Right lobe of liver (tissue), 4 donors: ENCODE measurements around the gene SAP30L.

Experiments
- POLR2A ChIP-seq: fragments of 450-650 bp; IDR thresholded peaks from one replicate; pipeline ENCODE4 v1.6.1; 2017; ENCODE audit warnings: antibody characterized with exemption, mild to moderate bottlenecking
- TF ChIP-seq, protein P1 (sequence below), 4 donors: fragments of 200-600 bp in 3 of 4; fragments of 450-650 bp in 1 of 4; IDR thresholded peaks; one replicate each; pipeline versions ENCODE4 v1.5.1 to v1.8.0; 2016 to 2022; ENCODE audit warnings: antibody characterized with exemption in 4 of 4, mild to moderate bottlenecking in 2 of 4
- donor health status: DM: no; HTN: no; CAD: no.
- donor health status: DM: no; HTN: no; CAD: no.
- donor health status: DM: no; HTN: yes; CAD: no.

DNA sequence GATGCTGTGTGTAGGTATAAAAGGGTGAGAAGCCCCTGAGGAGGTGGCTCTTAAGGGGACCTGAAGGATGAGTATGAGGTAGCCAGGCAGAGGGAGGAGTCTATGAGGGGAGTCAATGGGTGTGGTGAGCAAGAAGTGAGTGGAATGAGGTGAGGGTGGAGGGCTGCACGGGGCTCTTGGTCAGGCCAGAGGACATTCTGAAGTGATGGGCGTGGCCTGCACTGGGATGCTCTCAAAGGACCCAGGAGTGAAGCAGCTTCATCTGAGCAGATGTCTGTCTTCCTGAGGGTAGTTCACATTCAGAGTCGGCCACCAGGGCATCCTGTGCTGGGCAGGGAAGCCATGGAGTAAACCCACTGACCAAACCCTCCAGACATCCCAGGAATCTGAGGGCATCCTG, 45.1 kb upstream of the SAP30L start:
- TF ChIP-seq, protein P1, sequence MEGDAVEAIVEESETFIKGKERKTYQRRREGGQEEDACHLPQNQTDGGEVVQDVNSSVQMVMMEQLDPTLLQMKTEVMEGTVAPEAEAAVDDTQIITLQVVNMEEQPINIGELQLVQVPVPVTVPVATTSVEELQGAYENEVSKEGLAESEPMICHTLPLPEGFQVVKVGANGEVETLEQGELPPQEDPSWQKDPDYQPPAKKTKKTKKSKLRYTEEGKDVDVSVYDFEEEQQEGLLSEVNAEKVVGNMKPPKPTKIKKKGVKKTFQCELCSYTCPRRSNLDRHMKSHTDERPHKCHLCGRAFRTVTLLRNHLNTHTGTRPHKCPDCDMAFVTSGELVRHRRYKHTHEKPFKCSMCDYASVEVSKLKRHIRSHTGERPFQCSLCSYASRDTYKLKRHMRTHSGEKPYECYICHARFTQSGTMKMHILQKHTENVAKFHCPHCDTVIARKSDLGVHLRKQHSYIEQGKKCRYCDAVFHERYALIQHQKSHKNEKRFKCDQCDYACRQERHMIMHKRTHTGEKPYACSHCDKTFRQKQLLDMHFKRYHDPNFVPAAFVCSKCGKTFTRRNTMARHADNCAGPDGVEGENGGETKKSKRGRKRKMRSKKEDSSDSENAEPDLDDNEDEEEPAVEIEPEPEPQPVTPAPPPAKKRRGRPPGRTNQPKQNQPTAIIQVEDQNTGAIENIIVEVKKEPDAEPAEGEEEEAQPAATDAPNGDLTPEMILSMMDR (IDR thresholded peaks at IDR 0.05), result no peak
- TF ChIP-seq POLR2A, result no peak
